DND-41 (cell line): ENCODE results near the gene BTNL9.

Experiments
- ATAC-seq: fragments of 200-7000 bp; cut with Tn5 transposase; 3 replicates; pipeline ENCODE4 v1.9.1; 2021; ENCODE audit warnings: low read depth; ENCODE audit not compliant: insufficient read depth
- DNase-seq: peaks from one replicate; pipeline ENCODE4 v3.0.0-alpha.2; 2020
- H2AFZ ChIP-seq: 2 replicates; pipeline ENCODE4 v1.6.0; 2012; ENCODE audit warnings: low read depth, low read length
- H3K27ac ChIP-seq: 2 replicates; pipeline ENCODE4 v1.5.1; 2012; ENCODE audit warnings: low read length, inconsistent platforms
- H3K27me3 ChIP-seq: fragments of 200-600 bp; sonication (generic); 2 replicates; pipeline ENCODE4 v1.6.0; 2012; ENCODE audit warnings: low read length, mild to moderate bottlenecking, inconsistent platforms; ENCODE audit not compliant: insufficient read depth, poor library complexity
- H3K36me3 ChIP-seq: 2 replicates; pipeline ENCODE4 v1.5.1; 2012; ENCODE audit warnings: low read length, inconsistent platforms; ENCODE audit not compliant: insufficient read depth
- H3K4me1 ChIP-seq: 2 replicates; pipeline ENCODE4 v1.5.1; 2012; ENCODE audit warnings: mild to moderate bottlenecking, low read length; ENCODE audit not compliant: insufficient read depth
- H3K4me2 ChIP-seq: 2 replicates; pipeline ENCODE4 v1.6.0; 2012; ENCODE audit warnings: mild to moderate bottlenecking, moderate library complexity, low read length, inconsistent platforms; ENCODE audit not compliant: insufficient read depth
- H3K4me3 ChIP-seq, 2 experiments: fragments of 200-600 bp in 1 of 2; shearing (Covaris generic) in 1 of 2; 2 replicates each; pipeline ENCODE4 v1.5.1; 2012 to 2016; ENCODE audit warnings: inconsistent platforms in 2 of 2, low read length in 2 of 2, mild to moderate bottlenecking in 2 of 2, low read depth in 1 of 2, moderate library complexity in 1 of 2
- H3K79me2 ChIP-seq: 2 replicates; pipeline ENCODE4 v1.6.0; 2012; ENCODE audit warnings: low read length, inconsistent platforms; ENCODE audit not compliant: insufficient read depth
- H3K9ac ChIP-seq: 2 replicates; pipeline ENCODE4 v1.6.0; 2012; ENCODE audit warnings: low read depth, mild to moderate bottlenecking, inconsistent platforms, low read length, moderate library complexity
- H3K9me3 ChIP-seq: 2 replicates; pipeline ENCODE4 v1.5.1; 2012; ENCODE audit warnings: low read length, moderate library complexity, mild to moderate bottlenecking, inconsistent platforms; ENCODE audit not compliant: insufficient read depth, severe bottlenecking
- H4K20me1 ChIP-seq: 2 replicates; pipeline ENCODE4 v1.6.0; 2012; ENCODE audit warnings: low read length; ENCODE audit not compliant: insufficient read depth
- EZH2 ChIP-seq: IDR thresholded peaks from 3 replicates; pipeline ENCODE4 v1.6.1; 2012; ENCODE audit warnings: borderline replicate concordance, low read depth, mild to moderate bottlenecking, moderate library complexity, low read length, inconsistent platforms; ENCODE audit not compliant: severe bottlenecking
- TF ChIP-seq, protein P1 (sequence below): IDR thresholded peaks from 2 replicates; pipeline ENCODE4 v1.5.1; 2012; ENCODE audit warnings: borderline replicate concordance, low read length, moderate library complexity, mild to moderate bottlenecking; ENCODE audit not compliant: poor library complexity, severe bottlenecking; ENCODE audit errors: extremely low read depth

BTNL9 gene

DNA sequence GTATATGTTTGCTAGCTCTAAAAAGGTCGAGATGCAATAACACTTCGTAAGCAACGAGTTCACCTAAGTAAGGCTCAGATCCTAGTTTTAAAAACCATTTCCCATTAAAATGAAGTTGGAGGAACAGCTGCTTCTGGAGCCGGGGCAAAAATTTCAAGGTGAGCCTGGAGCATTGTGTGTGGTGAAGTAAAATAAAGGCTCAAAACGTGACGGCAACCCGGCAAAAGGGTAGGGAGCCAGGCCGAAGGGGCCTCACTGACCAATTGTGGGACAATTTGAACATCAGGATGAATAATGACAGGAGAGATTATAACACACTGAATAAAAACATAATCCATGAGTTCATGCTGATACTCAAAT, 20.1 kb downstream of the BTNL9 start:
- Histone ChIP-seq H2AFZ (no peak overlapping the region), H3K9me3 (no peaks in the 10 kb centered on the region), H3K79me2 (no peaks in the 10 kb centered on the region), H3K4me1 (0 out of 2 replicates have a peak, but pooled peaks cover under 1% of the 10 kb centered on the region), H3K27me3 (no peaks in the 10 kb centered on the region), H4K20me1 (no peaks in the 10 kb centered on the region), H3K9ac (no peak overlapping the region), H3K4me3 (no peak overlapping the region), H3K36me3 (no peaks in the 10 kb centered on the region), H3K27ac (no peak overlapping the region), H3K4me2 (no peak overlapping the region)
- ATAC-seq (no peak), DNase-seq (no peak)
- no peak for TF ChIP-seq EZH2
- TF ChIP-seq, protein P1, sequence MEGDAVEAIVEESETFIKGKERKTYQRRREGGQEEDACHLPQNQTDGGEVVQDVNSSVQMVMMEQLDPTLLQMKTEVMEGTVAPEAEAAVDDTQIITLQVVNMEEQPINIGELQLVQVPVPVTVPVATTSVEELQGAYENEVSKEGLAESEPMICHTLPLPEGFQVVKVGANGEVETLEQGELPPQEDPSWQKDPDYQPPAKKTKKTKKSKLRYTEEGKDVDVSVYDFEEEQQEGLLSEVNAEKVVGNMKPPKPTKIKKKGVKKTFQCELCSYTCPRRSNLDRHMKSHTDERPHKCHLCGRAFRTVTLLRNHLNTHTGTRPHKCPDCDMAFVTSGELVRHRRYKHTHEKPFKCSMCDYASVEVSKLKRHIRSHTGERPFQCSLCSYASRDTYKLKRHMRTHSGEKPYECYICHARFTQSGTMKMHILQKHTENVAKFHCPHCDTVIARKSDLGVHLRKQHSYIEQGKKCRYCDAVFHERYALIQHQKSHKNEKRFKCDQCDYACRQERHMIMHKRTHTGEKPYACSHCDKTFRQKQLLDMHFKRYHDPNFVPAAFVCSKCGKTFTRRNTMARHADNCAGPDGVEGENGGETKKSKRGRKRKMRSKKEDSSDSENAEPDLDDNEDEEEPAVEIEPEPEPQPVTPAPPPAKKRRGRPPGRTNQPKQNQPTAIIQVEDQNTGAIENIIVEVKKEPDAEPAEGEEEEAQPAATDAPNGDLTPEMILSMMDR: no peak

DNA sequence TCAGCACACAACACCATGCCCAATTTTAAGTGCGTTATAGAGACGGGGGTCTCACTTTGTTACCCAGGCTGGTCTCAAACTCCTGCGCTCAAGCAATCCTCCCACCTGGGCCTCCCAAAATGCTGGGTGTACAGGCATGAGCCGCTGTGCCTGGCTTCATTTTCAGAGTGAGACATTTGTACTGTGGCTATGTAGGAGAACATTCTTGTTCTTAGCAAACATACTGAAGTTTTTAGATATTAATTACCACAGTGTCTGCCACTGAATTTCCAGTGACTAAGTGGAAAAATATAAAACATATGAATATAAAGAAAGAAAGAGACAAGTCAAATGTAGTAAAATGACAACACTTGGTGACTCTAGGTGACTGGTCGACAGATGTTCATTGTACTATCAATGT, 20.9 kb downstream of the BTNL9 start:
- Histone ChIP-seq H4K20me1 (no peaks in the 10 kb centered on the region), H2AFZ (no peak overlapping the region), H3K27ac (no peak overlapping the region), H3K4me2 (no peak overlapping the region), H3K79me2 (no peaks in the 10 kb centered on the region), H3K36me3 (no peaks in the 10 kb centered on the region), H3K4me3 (no peak overlapping the region), H3K9me3 (no peaks in the 10 kb centered on the region), H3K9ac (no peak overlapping the region), H3K27me3 (no peaks in the 10 kb centered on the region), H3K4me1 (0 out of 2 replicates have a peak, but pooled peaks cover 3% of the 10 kb centered on the region)
- TF ChIP-seq, protein P1: no peak
- no peak for TF ChIP-seq EZH2
- ATAC-seq: no peak
- no peak for DNase-seq

GRCh38 chr5:181061645-181062044, 21.6 kb downstream of the BTNL9 start:
- no peak overlapping the region for H3K4me2 ChIP-seq
- no peak overlapping the region for H3K4me3 ChIP-seq
- no peaks in the 10 kb centered on the region for H3K9me3 ChIP-seq
- H3K9ac ChIP-seq: no peak overlapping the region
- H3K27me3 ChIP-seq: no peaks in the 10 kb centered on the region
- H3K36me3 ChIP-seq: no peaks in the 10 kb centered on the region
- H3K27ac ChIP-seq: no peak overlapping the region
- DNase-seq (no peak), ATAC-seq (no peak)
- TF ChIP-seq, protein P1: no peak
- no peak for TF ChIP-seq EZH2
- no peak overlapping the region for H2AFZ ChIP-seq
- H4K20me1 ChIP-seq: no peaks in the 10 kb centered on the region
- no peaks in the 10 kb centered on the region for H3K79me2 ChIP-seq
- H3K4me1 ChIP-seq: 0 out of 2 replicates have a peak, but pooled peaks cover 3% of the 10 kb centered on the region

DNA sequence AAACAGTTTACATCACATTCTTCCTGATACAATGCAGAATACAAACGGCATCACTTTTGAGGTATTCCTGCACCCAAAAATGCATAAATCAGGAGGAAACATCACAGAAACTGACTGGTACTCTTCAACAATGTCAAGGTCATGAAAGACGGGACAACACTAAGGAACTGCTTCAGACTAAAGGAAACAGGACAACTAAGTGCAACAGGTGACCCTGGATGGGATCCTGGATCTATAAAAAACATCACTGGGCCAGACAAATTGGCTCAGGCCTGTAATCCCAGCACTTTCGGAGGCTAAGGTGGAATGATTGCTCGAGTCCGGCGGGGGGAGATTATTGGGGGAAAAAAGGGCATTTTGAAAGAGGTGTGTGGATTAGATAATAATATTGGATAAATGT, 22.6 kb downstream of the BTNL9 start:
- Histone ChIP-seq H3K9ac (no peak overlapping the region), H3K4me3 (no peak overlapping the region), H3K27me3 (no peaks in the 10 kb centered on the region), H3K9me3 (no peaks in the 10 kb centered on the region), H3K36me3 (no peaks in the 10 kb centered on the region), H3K79me2 (no peaks in the 10 kb centered on the region), H3K27ac (no peak overlapping the region), H3K4me2 (no peak overlapping the region), H2AFZ (no peak overlapping the region), H3K4me1 (0 out of 2 replicates have a peak, but pooled peaks cover 3% of the 10 kb centered on the region), H4K20me1 (no peaks in the 10 kb centered on the region)
- TF ChIP-seq EZH2: no peak
- TF ChIP-seq, protein P1: no peak
- ATAC-seq: no peak
- no peak for DNase-seq
